Ecto neural progenitor cell (in vitro differentiated cells): ENCODE data around the gene AOAH.

Experiments
- DNase-seq: peaks from one replicate; pipeline ENCODE4 v3.0.0-alpha.2; 2018; ENCODE audit warnings: low spot score

Gene AOAH

DNA sequence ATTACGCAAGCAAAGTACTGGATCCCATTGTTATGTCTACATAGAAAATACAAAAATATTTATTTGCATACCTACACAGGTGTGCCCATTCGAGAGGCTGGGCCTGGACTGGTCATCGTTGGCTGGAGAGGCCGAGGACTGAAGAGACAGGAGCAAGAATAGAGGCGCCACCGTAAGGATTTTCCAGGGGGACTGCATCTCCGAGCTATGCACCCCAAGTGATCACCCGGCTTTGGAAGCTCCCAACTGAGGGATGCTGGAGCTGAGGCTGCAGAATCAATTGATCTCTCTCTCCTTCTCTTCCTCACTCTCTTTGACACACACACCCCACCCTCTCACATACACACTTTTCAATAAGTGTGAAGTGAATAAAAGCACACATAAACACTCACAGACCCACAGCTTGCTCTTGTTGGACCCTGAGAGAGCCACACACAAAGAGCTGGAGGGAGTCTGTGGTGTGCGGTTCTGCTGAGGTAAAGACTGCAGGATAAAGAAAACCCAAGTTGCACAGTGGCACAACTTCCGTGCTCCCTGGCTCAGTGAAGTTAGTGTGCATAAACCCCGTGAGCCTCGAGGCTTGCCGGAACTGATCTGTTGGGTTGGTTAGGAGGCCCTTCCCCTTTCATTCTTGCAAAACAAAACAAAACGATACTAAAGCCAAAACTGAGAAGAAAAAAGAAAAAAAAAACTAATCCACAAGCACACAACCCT lies at the start of gene AOAH:
Gene AOAH, minus strand, starts transcription at position 544 of the 714 bp plus-strand sequence. Its CDS starts 346 bp downstream, at position 198.
- no peak for DNase-seq

GRCh38 chr7:36766451-36766850 lies 42.2 kb upstream of the AOAH start:
- no peak for DNase-seq

- DNase-seq, result no peak
Measured at GRCh38 chr7:36765605-36766004, 41.3 kb upstream of the AOAH start.

GRCh38 chr7:36764929-36765328 lies 40.6 kb upstream of the AOAH start:
- DNase-seq, result no peak

DNA sequence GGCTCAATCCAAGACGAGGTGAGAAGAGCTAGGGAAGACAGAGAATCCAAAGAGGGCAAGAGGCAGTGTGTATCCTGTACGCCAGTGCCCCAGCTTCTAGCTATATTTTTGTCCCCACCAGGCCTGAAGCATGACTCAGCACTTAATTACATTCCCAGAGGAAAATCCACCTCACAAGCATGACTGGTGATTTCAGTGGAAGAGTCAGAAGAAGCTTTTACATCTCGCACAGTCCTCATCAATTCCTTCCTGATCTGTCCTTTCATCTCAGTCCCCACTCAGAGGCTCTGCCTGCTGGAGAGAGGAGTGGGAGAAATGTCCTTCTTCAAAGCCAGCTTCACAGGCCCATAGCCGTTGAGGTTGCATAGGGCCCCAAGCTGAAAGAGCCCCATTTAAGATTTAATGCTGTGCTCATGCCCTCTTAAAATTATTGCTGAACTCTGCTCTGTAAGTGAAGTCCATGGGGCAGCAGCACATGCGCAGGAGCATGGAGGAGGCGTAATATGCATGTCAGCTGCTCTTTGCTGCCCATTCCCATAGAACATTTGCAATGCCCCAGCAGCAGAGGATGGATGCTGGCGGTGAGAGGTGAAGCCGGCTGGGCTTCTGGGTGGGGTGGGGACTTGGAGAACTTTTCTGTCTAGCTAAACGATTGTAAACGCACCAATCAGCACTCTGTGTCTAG lies 39.0 kb upstream of the AOAH start:
- DNase-seq, result no peak

- DNase-seq, result no peak
Measured at GRCh38 chr7:36762394-36762793, 38.1 kb upstream of the AOAH start.

GRCh38 chr7:36761835-36762234 lies 37.5 kb upstream of the AOAH start:
- DNase-seq, result no peak

DNA sequence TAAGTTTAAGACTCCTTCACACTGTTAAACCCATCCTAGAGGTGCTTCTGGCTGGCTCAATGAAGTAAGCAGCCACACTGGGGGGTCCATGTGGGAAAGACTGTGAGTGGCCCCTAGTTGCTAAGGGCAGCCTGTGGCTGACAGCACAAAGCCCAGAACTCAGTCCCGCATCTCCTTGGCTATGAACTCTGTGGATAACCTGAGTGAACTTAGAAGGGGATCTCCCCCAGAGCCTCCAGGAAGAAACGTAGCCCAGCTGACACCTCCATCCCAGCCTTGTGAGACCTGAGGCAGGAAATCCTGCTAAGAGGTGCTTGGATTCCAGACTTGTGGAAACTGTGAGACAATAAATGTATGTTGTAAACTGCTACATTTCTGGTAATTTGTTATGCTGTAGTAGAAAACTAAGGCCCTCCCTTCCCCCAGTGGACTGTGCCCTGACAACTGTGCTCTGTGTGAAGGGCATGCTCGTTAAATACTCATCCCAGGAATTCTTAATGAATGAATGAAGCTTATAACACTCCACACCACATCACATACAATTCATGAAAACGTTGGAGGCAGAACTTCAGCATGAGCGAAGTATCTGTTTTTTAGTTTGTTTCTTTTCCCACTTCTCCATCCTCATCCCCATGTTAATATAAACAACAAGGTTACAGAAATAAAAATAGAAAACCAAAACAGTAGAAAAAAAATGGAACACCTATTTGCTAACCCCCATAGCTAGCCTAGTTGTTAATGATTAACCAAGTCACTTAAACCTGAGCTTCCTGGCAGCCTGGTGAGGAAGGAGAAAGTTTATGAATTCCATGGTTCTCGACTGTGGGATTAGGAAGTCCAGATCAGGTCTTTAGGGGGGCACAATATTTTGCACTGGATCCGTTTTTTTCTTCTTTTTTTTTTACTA lies 36.8 kb upstream of the AOAH start:
- no peak for DNase-seq

- no peak for DNase-seq
Measured at GRCh38 chr7:36758879-36759278, 34.6 kb upstream of the AOAH start.

GRCh38 chr7:36755484-36755883 lies 31.2 kb upstream of the AOAH start:
- DNase-seq, result no peak

GRCh38 chr7:36752026-36752711 lies 27.9 kb upstream of the AOAH start:
- no peak for DNase-seq

GRCh38 chr7:36750451-36750850 lies 26.2 kb upstream of the AOAH start:
- no peak for DNase-seq

DNA sequence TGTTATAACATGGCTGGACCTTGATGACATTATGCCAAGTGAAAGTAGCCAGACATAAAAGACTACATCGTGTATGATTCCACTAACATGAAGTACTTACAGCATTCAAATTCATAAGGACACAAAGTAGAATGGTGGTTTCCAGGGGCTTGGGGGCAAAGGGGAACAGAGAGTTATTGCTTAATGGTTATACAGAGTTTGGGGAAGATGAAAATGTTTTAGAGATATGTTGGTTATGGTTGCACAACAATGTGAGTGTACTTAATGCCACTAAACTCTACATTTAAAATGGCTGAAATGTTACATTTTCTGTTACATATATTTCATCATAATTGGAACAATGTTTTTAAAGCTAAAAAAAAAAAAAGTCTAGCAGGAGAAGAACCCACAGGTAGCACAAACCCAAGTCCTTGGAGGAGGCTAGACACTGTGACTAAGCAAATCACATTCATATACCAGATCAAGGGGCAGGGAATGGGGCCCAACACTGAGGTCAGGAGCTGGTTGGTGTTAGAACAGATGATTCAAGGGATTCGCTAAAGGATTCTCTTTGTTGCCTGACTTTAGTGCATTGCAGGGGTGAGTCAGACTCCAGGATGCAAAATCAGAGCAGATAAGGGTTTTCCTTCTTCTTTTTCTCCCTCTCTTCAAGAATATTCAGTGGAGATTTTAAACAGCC lies 25.1 kb upstream of the AOAH start:
- DNase-seq, result no peak

- no peak for DNase-seq
Measured at GRCh38 chr7:36748017-36748487, 23.8 kb upstream of the AOAH start.

GRCh38 chr7:36747280-36748016 lies 23.2 kb upstream of the AOAH start:
- DNase-seq, result no peak

DNA sequence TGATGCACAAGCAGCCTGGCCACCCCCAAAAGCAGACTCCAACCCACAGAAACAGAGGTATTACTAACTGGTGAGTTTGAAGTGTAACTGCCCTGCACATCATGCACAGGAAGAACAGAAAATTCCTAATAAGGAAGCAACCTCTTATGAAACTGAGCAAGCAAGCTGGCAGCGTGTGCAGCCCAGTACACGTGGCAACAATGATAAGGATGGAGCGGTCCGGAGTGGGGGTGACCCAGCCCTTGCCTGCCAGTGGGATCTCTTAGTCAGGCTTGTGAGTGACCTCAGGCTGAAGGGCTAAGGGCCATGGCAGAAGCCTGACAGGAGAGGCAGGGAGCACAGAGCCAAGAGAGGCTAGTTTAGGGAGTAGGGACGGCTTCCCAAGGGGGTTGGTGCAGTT lies 22.1 kb upstream of the AOAH start:
- DNase-seq, result no peak

DNA sequence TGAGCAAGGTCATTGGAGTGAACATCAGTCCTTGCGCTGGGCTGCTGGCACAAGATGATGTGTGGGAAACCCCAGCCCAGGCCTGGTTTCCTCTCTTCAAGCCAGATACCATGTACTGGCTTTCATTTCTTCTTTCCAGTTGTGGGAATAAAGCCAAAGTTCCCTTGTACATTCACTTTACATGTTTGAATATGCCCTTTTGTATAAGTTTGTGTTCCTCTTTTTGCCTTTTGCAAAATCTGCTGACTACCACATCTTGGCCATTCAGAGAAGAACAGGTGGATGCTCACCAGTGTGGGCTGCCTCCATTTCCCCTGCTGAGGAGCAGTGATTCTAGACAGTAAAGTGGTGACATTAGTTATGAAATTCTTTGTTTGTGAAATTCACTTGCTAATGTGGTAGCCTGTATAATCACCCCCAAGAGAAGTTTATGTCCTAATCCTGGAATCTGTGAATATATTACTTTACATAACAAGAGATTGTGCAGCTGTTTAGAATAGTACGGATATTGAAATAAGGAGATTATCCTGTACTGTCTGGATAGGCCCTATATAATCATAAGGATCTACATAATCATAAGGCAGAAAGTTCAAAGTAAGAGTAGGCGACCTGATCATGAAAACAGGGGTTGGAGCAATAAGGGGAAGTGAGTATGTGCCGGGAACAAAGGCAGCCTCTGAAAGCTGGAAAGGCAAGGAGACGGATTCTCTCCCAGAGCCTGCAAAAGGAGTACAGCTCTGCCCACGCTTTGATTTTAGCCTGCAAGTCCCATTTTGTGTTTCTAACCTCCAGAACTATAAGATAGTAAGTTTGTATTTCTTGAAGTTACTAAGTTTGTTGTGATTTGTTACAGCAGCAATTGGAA lies 18.8 kb upstream of the AOAH start:
- no peak for DNase-seq

GRCh38 chr7:36741866-36742265 lies 17.6 kb upstream of the AOAH start:
- DNase-seq, result no peak

GRCh38 chr7:36739351-36739750 lies 15.1 kb upstream of the AOAH start:
- DNase-seq, result no peak

- no peak for DNase-seq
Measured at GRCh38 chr7:36736899-36737211, 12.6 kb upstream of the AOAH start.
